HepG2 (cell line): ENCODE data around the gene MT1G. TPM values are rescaled to one million over a fixed set of nuclear protein-coding genes. Genes with fewer than 3 reads are reported as not detected.

Experiments used
- ATAC-seq: fragments of 200-7000 bp; cut with Tn5 transposase; 3 replicates; pipeline ENCODE4 v1.9.1; 2020; ENCODE audit warnings: mild to moderate bottlenecking, moderate library complexity
- BruUV-seq: library from RNA; stranded (reverse); fragments of 400-500 nt; replicated peaks from 2 replicates; lab custom pipeline; 2021; lab: Mats Ljungman, UMichigan
- CTCF ChIA-PET: fragments of 300-600 bp; formaldehyde crosslinking; extraction: SDS; loops from one replicate; lab custom pipeline; 2021; ENCODE audit warnings: low total read pairs, inconsistent platforms, low intra/inter-chr PET ratio; lab: Yijun Ruan, JAX
- POLR2A ChIA-PET: fragments of 350-600 bp; sonication (Branson Sonifier 250); formaldehyde crosslinking; loops from one replicate; lab custom pipeline; 2020; ENCODE audit warnings: antibody characterized with exemption, inconsistent platforms; lab: Yijun Ruan, JAX
- DNase-seq: peaks from one replicate; pipeline ENCODE4 v3.0.0-alpha.2; 2015; ENCODE audit warnings: low spot score
- FAIRE-seq: peaks from 3 replicates; lab custom pipeline; 2011; peaks lifted over from hg19 to GRCh38; lab: Jason Lieb, UNC
- H2AFZ ChIP-seq: one replicate; pipeline ENCODE4 v1.6.1; 2011; ENCODE audit warnings: low read length, inconsistent platforms
- H3K27ac ChIP-seq: fragments of 300-600 bp; 3 replicates; pipeline ENCODE4 v1.8.0; 2011; ENCODE audit warnings: mixed run types, mild to moderate bottlenecking, mixed read lengths, low read length, inconsistent platforms; ENCODE audit not compliant: insufficient read depth; ENCODE audit errors: extremely low read length
- H3K27me3 ChIP-seq, 2 experiments: fragments of 200-600 bp in 1 of 2; 2 replicates in 1 of 2; 3 replicates in 1 of 2; pipeline versions ENCODE4 v1.6.0 to v1.8.0; 2011; ENCODE audit warnings: low read length in 2 of 2, mild to moderate bottlenecking in 2 of 2, moderate library complexity in 2 of 2, inconsistent platforms in 1 of 2; ENCODE audit not compliant: insufficient read depth in 2 of 2, control insufficient read depth in 1 of 2
- H3K36me3 ChIP-seq, 2 experiments: fragments of 200-600 bp in 1 of 2; replicated peaks in 1 of 2; 2 replicates in 1 of 2; 3 replicates in 1 of 2; pipeline versions ENCODE4 v1.5.1 to v1.8.0; 2011; ENCODE audit warnings: low read length in 2 of 2, inconsistent platforms in 1 of 2; ENCODE audit not compliant: insufficient read depth in 2 of 2, control insufficient read depth in 1 of 2
- H3K4me1 ChIP-seq: 2 replicates; pipeline ENCODE4 v1.5.1; 2012; ENCODE audit warnings: low read length, inconsistent platforms; ENCODE audit not compliant: insufficient read depth
- H3K4me2 ChIP-seq: 2 replicates; pipeline ENCODE4 v1.6.0; 2011; ENCODE audit warnings: low read depth, low read length, inconsistent platforms
- H3K4me3 ChIP-seq, 3 experiments: fragments of 200-600 bp in 1 of 3; sonication (generic), shearing (Covaris generic) in 1 of 3; replicated peaks in 1 of 3; 2 replicates each; pipeline ENCODE4 v1.5.1; 2011 to 2016; ENCODE audit warnings: low read length in 3 of 3, inconsistent platforms in 2 of 3, low read depth in 2 of 3, mild to moderate bottlenecking in 2 of 3, control low read depth in 1 of 3, mixed read lengths in 1 of 3; ENCODE audit not compliant: insufficient read depth in 1 of 3
- H3K79me2 ChIP-seq: one replicate; pipeline ENCODE4 v1.6.1; 2011; ENCODE audit warnings: low read length, inconsistent platforms; ENCODE audit not compliant: insufficient read depth
- H3K9ac ChIP-seq: 2 replicates; pipeline ENCODE4 v1.6.0; 2011; ENCODE audit warnings: mild to moderate bottlenecking, low read depth, low read length, inconsistent platforms; ENCODE audit not compliant: insufficient read depth
- H3K9me3 ChIP-seq: 2 replicates; pipeline ENCODE4 v1.5.1; 2012; ENCODE audit warnings: mild to moderate bottlenecking, low read length
- H4K20me1 ChIP-seq: 2 replicates; pipeline ENCODE4 v1.6.0; 2011; ENCODE audit warnings: inconsistent platforms, mild to moderate bottlenecking, low read length, moderate library complexity; ENCODE audit not compliant: insufficient read depth
- ATF4 ChIP-seq, 2 experiments: fragments of 450-650 bp in 1 of 2; sonication (generic) in 1 of 2; formaldehyde crosslinking; IDR thresholded peaks; 2 replicates each; pipeline versions ENCODE4 v1.5.0 to v1.8.0; 2020 to 2022; ENCODE audit warnings: mild to moderate bottlenecking in 1 of 2, missing genetic modification reagents in 1 of 2
- GATAD1 ChIP-seq: IDR thresholded peaks from 2 replicates; pipeline ENCODE4 v1.6.1; 2016; ENCODE audit warnings: missing genetic modification reagents, missing compliant biosample characterization
- HDAC1 ChIP-seq: sonication (generic); formaldehyde crosslinking; IDR thresholded peaks from 2 replicates; pipeline ENCODE4 v1.5.1; 2020; ENCODE audit warnings: mild to moderate bottlenecking, missing genetic modification reagents
- MEIS2 ChIP-seq: sonication (generic); formaldehyde crosslinking; IDR thresholded peaks from 2 replicates; pipeline ENCODE4 v1.9.0; 2021; ENCODE audit warnings: mild to moderate bottlenecking, missing genetic modification reagents
- MTF2 ChIP-seq: sonication (generic); formaldehyde crosslinking; IDR thresholded peaks from 2 replicates; pipeline ENCODE4 v1.5.0; 2020; ENCODE audit warnings: missing genetic modification reagents, borderline replicate concordance
- PAWR ChIP-seq: sonication (generic); formaldehyde crosslinking; IDR thresholded peaks from 2 replicates; pipeline ENCODE4 v1.4.0; 2020; ENCODE audit warnings: missing genetic modification reagents, mild to moderate bottlenecking, borderline replicate concordance
- TCF7L2 ChIP-seq: IDR thresholded peaks from 2 replicates; pipeline ENCODE4 v1.6.1; 2011; ENCODE audit warnings: mild to moderate bottlenecking, low read depth, low read length, moderate library complexity
- TRAFD1 ChIP-seq: sonication (generic); formaldehyde crosslinking; IDR thresholded peaks from 2 replicates; pipeline ENCODE4 v1.5.1; 2020; ENCODE audit warnings: missing genetic modification reagents, mild to moderate bottlenecking, borderline replicate concordance
- ZC3H13 ChIP-seq: sonication (generic); formaldehyde crosslinking; IDR thresholded peaks from 2 replicates; pipeline ENCODE4 v1.8.1; 2023; ENCODE audit warnings: mild to moderate bottlenecking, missing genetic modification reagents, moderate library complexity
- ZNF263 ChIP-seq: sonication (generic); formaldehyde crosslinking; IDR thresholded peaks from 2 replicates; pipeline ENCODE4 v1.4.0; 2020; ENCODE audit warnings: missing genetic modification reagents
- ZNF318 ChIP-seq: sonication (generic); formaldehyde crosslinking; IDR thresholded peaks from 2 replicates; pipeline ENCODE4 v1.4.0; 2020; ENCODE audit warnings: mild to moderate bottlenecking, missing genetic modification reagents
- ZNF343 ChIP-seq: sonication (generic); formaldehyde crosslinking; IDR thresholded peaks from 2 replicates; pipeline ENCODE4 v1.4.0; 2020; ENCODE audit warnings: mild to moderate bottlenecking, missing genetic modification reagents
- WGBS: methylation state at CpG from one replicate; pipeline ENCODE4 v1.1.6; 2017; ENCODE audit warnings: low lambda C conversion rate; 5-methylcytosine and 5-hydroxymethylcytosine counted together
- in situ Hi-C: cut with HindIII; loops from 2 replicates; pipeline ENCODE4 v1.10.0; 2017; ENCODE audit warnings: low pct_unique_long_range_greater_than_20kb; ENCODE audit not compliant: extremely low pct_ligation_motif_present
- intact Hi-C: fragments of 100-400 bp; cut with micrococcal nuclease; formaldehyde crosslinking; loops from one replicate; pipeline ENCODE4 v1.10.0; 2022; ENCODE audit not compliant: unreplicated experiment
- polyA plus RNA-seq, 8 experiments: library from polyadenylated mRNA; depleted of rRNA in 3 of 8; stranded (reverse) in 7 of 8; unstranded in 1 of 8; fragments of >200 nt; fragmentation: Illumina TruSeq in 4 of 8; extraction: Trizol in 4 of 8; gene quantifications; 2 replicates each; pipeline versions ENCODE4 v1.2.1 to v1.2.3, GENCODE V29; 2011 to 2016; ENCODE audit warnings: low read depth in 4 of 8, missing spikeins in 1 of 8, mixed read lengths in 1 of 8; ENCODE audit not compliant: insufficient read depth in 1 of 8
- total RNA-seq, 5 experiments: library from RNA; depleted of rRNA; stranded (reverse); fragments of >200 nt; fragmentation: Illumina TruSeq; extraction: Trizol; gene quantifications; 2 replicates each; pipeline ENCODE4 v1.2.3, GENCODE V29; 2016; ENCODE audit warnings: low read depth in 1 of 5

MT1G gene
- total and polyA plus RNA-seq, 2 of the 13 experiments (the other 11 are each of a cell fraction or from before 2014, with no cell fraction given), result 3.6 to 377 TPM

- WGBS, result 8% methylated on average over 1 of the region's 1 CpG
- in situ Hi-C loops, result no loop called here
- Histone ChIP-seq H3K27ac (no peak overlapping the region), H3K36me3 (no peaks in the 10 kb centered on the region), H3K4me1 (peaks cover 40% of the 10 kb centered on the region), H3K9me3 (no peaks in the 10 kb centered on the region), H3K9ac (no peak overlapping the region), H3K27me3 (peaks cover 9 to 42% of the 10 kb centered on the region in 2 experiments; a peak in 4 of 5 replicates), H3K4me3 (no peak overlapping the region), H4K20me1 (no peaks in the 10 kb centered on the region), H2AFZ (no peak overlapping the region), H3K79me2 (no peaks in the 10 kb centered on the region), H3K4me2 (no peak overlapping the region)
- intact Hi-C loops, result no loop called here
- POLR2A ChIA-PET, result interaction anchor here (1.8 kb wide), 1 partner anchor 20 kb away, joined by 5 read pairs; the partner anchor contains the start of gene MT1E
- FAIRE-seq (no peak), ATAC-seq (no peak), DNase-seq (no peak)
- no peak for TF ChIP-seq ZNF263 (CRISPR knock-in tag)
- TF ChIP-seq ZC3H13 (CRISPR knock-in tag), result no peak
- no peak for TF ChIP-seq ATF4 (CRISPR knock-in tag; IDR thresholded peaks at IDR 0.05)
- TF ChIP-seq ZNF318 (CRISPR knock-in tag), result no peak
- TF ChIP-seq HDAC1 (CRISPR knock-in tag), result no peak
- no peak for TF ChIP-seq PAWR (CRISPR knock-in tag)
- no peak for TF ChIP-seq MTF2
- no peak for TF ChIP-seq ZNF343
- TF ChIP-seq GATAD1 (CRISPR knock-in tag), result no peak
- no peak for TF ChIP-seq TCF7L2
- TF ChIP-seq TRAFD1 (CRISPR knock-in tag), result no peak
- no peak for TF ChIP-seq MEIS2
- no TSS peak for BruUV-seq
- CTCF ChIA-PET, result no interaction called here
Observed at GRCh38 chr16:56645311-56645710, 22.6 kb downstream of the MT1G start.
